Esophagus squamous epithelium (tissue), 4 donors: ENCODE measurements around the gene TNFRSF14.
"Not testable (repeated sequence)": the region's sequence is repeated elsewhere in the genome, so short reads cannot be mapped to it uniquely, and the experiment has no call there.

ENCODE experiments used
- POLR2A ChIP-seq, 4 donors: fragments of 450-650 bp; IDR thresholded peaks; one replicate each; pipeline ENCODE4 v1.6.1; 2017; ENCODE audit warnings: antibody characterized with exemption in 4 of 4, mild to moderate bottlenecking in 4 of 4, moderate library complexity in 3 of 4
- TF ChIP-seq, protein P1 (sequence below), 6 experiments: fragments of 450-650 bp in 4 of 6; fragments of 200-600 bp in 2 of 6; sonication (generic) in 2 of 6; IDR thresholded peaks; one replicate each; pipeline ENCODE4 v1.5.1; 2016 to 2019; ENCODE audit warnings: antibody characterized with exemption in 6 of 6, mild to moderate bottlenecking in 4 of 6, moderate library complexity in 4 of 6

GRCh38 chr1:2569703-2570102 lies 13.5 kb downstream of the TNFRSF14 start:
- TF ChIP-seq, protein P1, sequence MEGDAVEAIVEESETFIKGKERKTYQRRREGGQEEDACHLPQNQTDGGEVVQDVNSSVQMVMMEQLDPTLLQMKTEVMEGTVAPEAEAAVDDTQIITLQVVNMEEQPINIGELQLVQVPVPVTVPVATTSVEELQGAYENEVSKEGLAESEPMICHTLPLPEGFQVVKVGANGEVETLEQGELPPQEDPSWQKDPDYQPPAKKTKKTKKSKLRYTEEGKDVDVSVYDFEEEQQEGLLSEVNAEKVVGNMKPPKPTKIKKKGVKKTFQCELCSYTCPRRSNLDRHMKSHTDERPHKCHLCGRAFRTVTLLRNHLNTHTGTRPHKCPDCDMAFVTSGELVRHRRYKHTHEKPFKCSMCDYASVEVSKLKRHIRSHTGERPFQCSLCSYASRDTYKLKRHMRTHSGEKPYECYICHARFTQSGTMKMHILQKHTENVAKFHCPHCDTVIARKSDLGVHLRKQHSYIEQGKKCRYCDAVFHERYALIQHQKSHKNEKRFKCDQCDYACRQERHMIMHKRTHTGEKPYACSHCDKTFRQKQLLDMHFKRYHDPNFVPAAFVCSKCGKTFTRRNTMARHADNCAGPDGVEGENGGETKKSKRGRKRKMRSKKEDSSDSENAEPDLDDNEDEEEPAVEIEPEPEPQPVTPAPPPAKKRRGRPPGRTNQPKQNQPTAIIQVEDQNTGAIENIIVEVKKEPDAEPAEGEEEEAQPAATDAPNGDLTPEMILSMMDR (IDR thresholded peaks at IDR 0.05) = not testable (repeated sequence)
- TF ChIP-seq POLR2A (IDR thresholded peaks at IDR 0.05) = not testable (repeated sequence)
